NT2/D1 (cell line): ENCODE measurements around the gene ACTR1A.

Experiments used
- SUZ12 ChIP-seq: IDR thresholded peaks from 2 replicates; pipeline ENCODE4 v1.6.1; 2011; ENCODE audit not compliant: insufficient read length, insufficient read depth; ENCODE audit errors: extremely low read depth
- YY1 ChIP-seq: IDR thresholded peaks from 2 replicates; pipeline ENCODE4 v1.6.1; 2011; ENCODE audit not compliant: insufficient read length, insufficient read depth
- ZNF274 ChIP-seq: IDR thresholded peaks from 2 replicates; pipeline ENCODE4 v1.6.1; 2011; ENCODE audit warnings: mild to moderate bottlenecking, low read depth, low read length

DNA sequence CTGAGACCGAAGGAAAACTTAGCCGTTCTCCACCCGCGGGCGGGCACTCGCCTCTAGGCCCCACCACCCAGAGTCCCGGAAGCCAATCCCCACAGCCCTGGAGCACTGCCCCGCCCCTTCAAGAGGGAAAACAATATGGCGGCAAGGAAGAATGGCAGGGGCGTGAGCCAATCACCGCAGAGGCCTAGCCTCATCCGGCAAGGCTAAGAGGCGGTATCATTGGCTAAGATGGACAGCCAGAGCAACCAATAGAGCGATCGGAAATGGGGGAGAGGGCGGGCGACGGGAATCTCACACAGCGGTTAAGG, 529 bp downstream of the ACTR1A start:
- no peak for TF ChIP-seq ZNF274
- no peak for TF ChIP-seq SUZ12
- peak; percentile 62 for TF ChIP-seq YY1
